ENCODE data around the gene KIF27. TPM values are rescaled to one million over a fixed set of nuclear protein-coding genes. Genes with fewer than 3 reads are reported as not detected.

The KIF27 gene
- total and polyA plus RNA-seq, 8 donors, result 0.46 to 21.0 (median 2.6) TPM

DNA sequence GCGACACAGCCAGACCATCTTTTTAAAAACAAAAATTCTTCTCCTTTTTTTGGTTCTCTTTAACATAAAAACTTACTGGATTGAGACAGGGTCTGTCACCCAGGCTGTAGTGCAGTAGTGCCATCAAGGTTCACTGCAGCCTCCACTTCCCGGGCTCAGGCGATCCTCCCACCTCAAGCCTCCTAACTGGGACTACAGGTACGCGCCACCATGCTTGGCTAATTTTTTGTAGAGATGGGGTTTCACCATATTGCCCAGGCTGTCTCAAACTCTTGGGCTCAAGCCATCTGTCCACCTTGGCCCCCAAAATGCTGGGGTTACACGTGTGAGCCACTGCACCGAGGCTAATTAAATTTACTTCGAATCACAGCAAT, 45.0 kb upstream of the KIF27 start:
- intact Hi-C loops (cut with DNase I; ENCODE audit: low total_unique reads), result no loop called here
- no peaks in the 10 kb centered on the region for H3K27me3 ChIP-seq
- 90 to 95% (median 91%) methylated on average over 8 of the region's 8 CpGs for WGBS, 5 donors

DNA sequence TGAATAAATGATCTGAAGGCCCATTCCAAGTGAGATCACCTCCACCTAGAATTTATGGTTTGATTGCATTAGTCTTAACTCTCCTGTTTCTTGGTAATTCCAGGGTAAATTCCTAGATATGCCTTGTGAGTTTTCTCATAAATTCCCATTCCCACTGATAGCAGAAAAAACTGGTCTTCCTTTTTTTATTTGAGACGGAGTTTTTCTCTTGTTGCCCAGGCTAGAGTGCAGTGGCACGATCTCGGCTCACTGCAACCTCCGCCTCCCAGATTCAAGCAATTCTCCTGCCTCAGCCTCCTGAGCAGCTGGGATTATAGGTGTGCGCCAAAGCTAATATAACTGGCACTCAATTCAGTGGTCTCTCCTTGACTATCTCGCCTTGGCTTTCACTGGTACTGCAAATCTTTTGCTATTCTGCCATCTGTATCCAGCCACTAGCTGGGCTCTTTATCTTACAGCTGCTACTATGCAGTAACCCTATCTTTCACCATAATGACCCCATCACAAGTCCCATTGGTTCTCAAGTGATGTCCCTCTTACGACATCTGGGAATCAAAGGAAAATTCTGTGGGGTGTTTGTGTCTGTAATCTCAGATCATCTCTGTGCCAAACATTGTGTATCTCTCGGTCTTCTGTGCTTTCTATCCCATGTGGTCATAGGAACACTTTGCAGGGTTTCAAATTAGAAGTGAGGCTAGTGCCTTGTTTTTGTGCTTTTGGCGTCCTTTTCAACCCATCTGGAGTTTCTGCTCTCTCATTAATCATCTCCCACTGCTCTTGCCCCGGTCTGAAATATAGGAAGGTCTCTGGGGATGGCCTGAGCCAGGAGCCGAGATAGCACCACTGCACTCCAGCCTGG, 44.3 kb upstream of the KIF27 start:
- no peak for DNase-seq
- Histone ChIP-seq H3K36me3 (peaks cover 27 to 49% (median 47%) of the 10 kb centered on the region in 4 donors), H3K27me3 (no peaks in the 10 kb centered on the region), H3K27ac (peak overlapping the region in 2 of 5 donors; percentile 7 to 21), H3K4me1 (peaks cover 0 to 15% (median 5%) of the 10 kb centered on the region in 4 donors), H3K9me3 (no peaks in the 10 kb centered on the region), H3K4me3 (no peak overlapping the region)
- no peak for TF ChIP-seq EP300 (IDR thresholded peaks at IDR 0.05)
- TF ChIP-seq, protein P1, sequence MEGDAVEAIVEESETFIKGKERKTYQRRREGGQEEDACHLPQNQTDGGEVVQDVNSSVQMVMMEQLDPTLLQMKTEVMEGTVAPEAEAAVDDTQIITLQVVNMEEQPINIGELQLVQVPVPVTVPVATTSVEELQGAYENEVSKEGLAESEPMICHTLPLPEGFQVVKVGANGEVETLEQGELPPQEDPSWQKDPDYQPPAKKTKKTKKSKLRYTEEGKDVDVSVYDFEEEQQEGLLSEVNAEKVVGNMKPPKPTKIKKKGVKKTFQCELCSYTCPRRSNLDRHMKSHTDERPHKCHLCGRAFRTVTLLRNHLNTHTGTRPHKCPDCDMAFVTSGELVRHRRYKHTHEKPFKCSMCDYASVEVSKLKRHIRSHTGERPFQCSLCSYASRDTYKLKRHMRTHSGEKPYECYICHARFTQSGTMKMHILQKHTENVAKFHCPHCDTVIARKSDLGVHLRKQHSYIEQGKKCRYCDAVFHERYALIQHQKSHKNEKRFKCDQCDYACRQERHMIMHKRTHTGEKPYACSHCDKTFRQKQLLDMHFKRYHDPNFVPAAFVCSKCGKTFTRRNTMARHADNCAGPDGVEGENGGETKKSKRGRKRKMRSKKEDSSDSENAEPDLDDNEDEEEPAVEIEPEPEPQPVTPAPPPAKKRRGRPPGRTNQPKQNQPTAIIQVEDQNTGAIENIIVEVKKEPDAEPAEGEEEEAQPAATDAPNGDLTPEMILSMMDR (IDR thresholded peaks at IDR 0.05), result no peak
- TF ChIP-seq POLR2A (IDR thresholded peaks at IDR 0.05), result no peak
- TF ChIP-seq POLR2AphosphoS5 (IDR thresholded peaks at IDR 0.05), result peak in 1 of 3 donors; percentile 43
- intact Hi-C loops (cut with DNase I; ENCODE audit: low total_unique reads), result no loop called here
- WGBS, 5 donors, result 56 to 72% (median 63%) methylated on average over 11 of the region's 11 CpGs

More for the DNA sequence above, 45.0 kb upstream of the KIF27 start:
- no peak for TF ChIP-seq EP300 (IDR thresholded peaks at IDR 0.05)
- no peak for TF ChIP-seq POLR2A (IDR thresholded peaks at IDR 0.05)
- no peak for TF ChIP-seq POLR2AphosphoS5 (IDR thresholded peaks at IDR 0.05)
- TF ChIP-seq, protein P1 (IDR thresholded peaks at IDR 0.05), result no peak
- Histone ChIP-seq H3K4me3 (no peak overlapping the region), H3K4me1 (peaks cover 0 to 15% (median 5%) of the 10 kb centered on the region in 4 donors), H3K9me3 (no peaks in the 10 kb centered on the region), H3K36me3 (peaks cover 33 to 55% (median 53%) of the 10 kb centered on the region in 4 donors), H3K27ac (no peak overlapping the region)
- DNase-seq, result no peak

DNA sequence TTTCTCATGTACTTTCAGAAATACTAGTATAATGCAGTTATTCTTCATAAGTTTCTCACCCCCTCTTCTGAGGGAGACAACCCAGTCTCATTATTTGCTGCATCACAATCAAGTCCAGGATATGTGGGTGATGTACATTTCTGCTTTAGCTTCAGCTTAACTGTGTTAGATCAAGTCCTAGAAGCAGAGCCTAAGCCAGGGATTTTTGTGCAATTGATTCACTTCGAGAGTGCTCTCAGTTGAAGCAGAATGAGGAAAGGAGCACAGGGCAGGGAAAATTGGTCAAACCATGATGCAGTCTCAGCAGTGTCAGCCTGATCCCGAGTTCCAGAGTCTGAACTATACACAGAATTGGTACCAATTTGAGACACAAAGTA, 43.7 kb upstream of the KIF27 start:
- peaks cover 20 to 42% (median 41%) of the 10 kb centered on the region in 4 donors for H3K36me3 ChIP-seq
- no peaks in the 10 kb centered on the region for H3K27me3 ChIP-seq
- TF ChIP-seq EP300 (IDR thresholded peaks at IDR 0.05), result no peak
- peak in 1 of 3 donors; percentile 32 for TF ChIP-seq POLR2AphosphoS5 (IDR thresholded peaks at IDR 0.05)
- no peak for DNase-seq
- no peaks in the 10 kb centered on the region for H3K9me3 ChIP-seq
- H3K27ac ChIP-seq, result peak overlapping the region in 2 of 5 donors; percentile 4 to 7
- intact Hi-C loops (cut with DNase I; ENCODE audit: low total_unique reads), result no loop called here
- 33 to 52% (median 42%) methylated on average over 2 of the region's 2 CpGs for WGBS, 5 donors
- peaks cover 0 to 15% (median 5%) of the 10 kb centered on the region in 4 donors for H3K4me1 ChIP-seq
- no peak overlapping the region for H3K4me3 ChIP-seq

DNA sequence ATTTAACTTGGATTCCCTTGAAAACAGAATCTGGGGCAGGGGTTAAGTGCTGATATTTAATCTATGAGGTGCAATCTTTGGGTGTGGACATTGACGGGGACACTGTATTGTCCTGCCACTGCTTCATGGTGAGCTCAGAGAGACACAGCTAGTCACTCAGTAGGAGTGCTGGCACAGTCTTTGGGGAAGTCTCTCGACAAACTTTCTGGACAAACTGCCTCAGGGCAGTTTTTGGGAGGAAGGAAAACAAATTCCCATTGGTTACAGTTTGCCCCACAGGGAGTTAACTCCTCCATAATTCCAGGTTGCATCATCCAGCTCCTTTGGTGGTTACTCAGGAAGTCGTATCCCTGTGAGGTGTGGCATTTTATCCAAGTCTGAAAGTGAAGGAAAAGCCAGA, 40.9 kb upstream of the KIF27 start:
- Histone ChIP-seq H3K4me1 (peaks cover 0 to 24% (median 12%) of the 10 kb centered on the region in 4 donors), H3K27me3 (no peaks in the 10 kb centered on the region), H3K36me3 (peaks cover 0 to 14% (median 13%) of the 10 kb centered on the region in 4 donors), H3K9me3 (no peaks in the 10 kb centered on the region), H3K27ac (peak overlapping the region in 1 of 5 donors; percentile 9), H3K4me3 (no peak overlapping the region)
- no peak for DNase-seq
- WGBS, 5 donors, result 28 to 58% (median 38%) methylated on average over 3 of the region's 3 CpGs
- TF ChIP-seq, protein P1 (IDR thresholded peaks at IDR 0.05), result no peak
- TF ChIP-seq EP300 (IDR thresholded peaks at IDR 0.05) (no peak), POLR2AphosphoS5 (IDR thresholded peaks at IDR 0.05) (no peak), POLR2A (IDR thresholded peaks at IDR 0.05) (no peak)
- intact Hi-C loops (cut with DNase I; ENCODE audit: low total_unique reads), result no loop called here

Measured in stomach (tissue), 9 donors.